HEK293 (cell line): ENCODE data around the gene LDLRAD2.

ENCODE experiments used
- CTCF ChIA-PET: fragments of 350-600 bp; formaldehyde crosslinking; extraction: SDS; loops from one replicate; lab custom pipeline; 2021; ENCODE audit warnings: antibody characterized with exemption; lab: Yijun Ruan, JAX
- POLR2A ChIA-PET: fragments of 300-600 bp; formaldehyde crosslinking; extraction: SDS; loops from one replicate; lab custom pipeline; 2020; ENCODE audit warnings: antibody characterized with exemption, inconsistent platforms; lab: Yijun Ruan, JAX
- H3K27ac ChIP-seq: fragments of 200-500 bp; sonication (Bioruptor generic); 2 replicates; pipeline ENCODE4 v1.5.1; 2014; ENCODE audit warnings: low read depth, low read length, control low read depth, inconsistent platforms; ENCODE audit errors: extremely low read depth
- H3K36me3 ChIP-seq, 2 experiments: fragments of 200-500 bp in 1 of 2; sonication (Bioruptor generic) in 1 of 2; 1 replicate in 1 of 2; 2 replicates in 1 of 2; pipeline ENCODE4 v1.5.1; 2014 to 2017; ENCODE audit warnings: inconsistent platforms in 2 of 2, low read length in 2 of 2; ENCODE audit not compliant: control insufficient read depth in 2 of 2, insufficient read depth in 1 of 2
- H3K4me1 ChIP-seq: fragments of 200-500 bp; sonication (Bioruptor generic); 2 replicates; pipeline ENCODE4 v1.5.1; 2014; ENCODE audit warnings: mild to moderate bottlenecking, low read length, inconsistent platforms; ENCODE audit not compliant: control insufficient read depth, insufficient read depth
- H3K4me3 ChIP-seq: 2 replicates; pipeline ENCODE4 v1.5.1; 2011; ENCODE audit warnings: low read depth, mild to moderate bottlenecking, control low read depth, low read length, moderate library complexity
- H3K9me3 ChIP-seq: fragments of 200-500 bp; sonication (Bioruptor generic); 2 replicates; pipeline ENCODE4 v1.5.1; 2014; ENCODE audit warnings: low read depth, low read length, inconsistent platforms; ENCODE audit not compliant: control insufficient read depth, insufficient read depth
- HIC1 ChIP-seq: fragments of 450-650 bp; formaldehyde crosslinking; IDR thresholded peaks from 2 replicates; pipeline ENCODE4 v1.5.1; 2016; ENCODE audit warnings: missing biosample characterization, missing genetic modification characterization
- INSM2 ChIP-seq: fragments of 450-650 bp; formaldehyde crosslinking; IDR thresholded peaks from 2 replicates; pipeline ENCODE4 v1.5.1; 2016; ENCODE audit warnings: missing biosample characterization, missing genetic modification characterization
- MZF1 ChIP-seq: fragments of 450-650 bp; formaldehyde crosslinking; IDR thresholded peaks from 2 replicates; pipeline ENCODE4 v1.5.1; 2017; ENCODE audit warnings: missing biosample characterization, missing genetic modification characterization, borderline replicate concordance
- RBAK ChIP-seq: fragments of 450-650 bp; formaldehyde crosslinking; IDR thresholded peaks from 2 replicates; pipeline ENCODE4 v1.5.1; 2016; ENCODE audit warnings: missing biosample characterization, missing genetic modification characterization
- SCRT1 ChIP-seq: fragments of 450-650 bp; formaldehyde crosslinking; IDR thresholded peaks from 2 replicates; pipeline ENCODE4 v1.5.1; 2016; ENCODE audit warnings: missing biosample characterization, missing genetic modification characterization, borderline replicate concordance
- SCRT2 ChIP-seq: fragments of 450-650 bp; formaldehyde crosslinking; IDR thresholded peaks from 2 replicates; pipeline ENCODE4 v1.5.1; 2016; ENCODE audit warnings: missing biosample characterization, missing genetic modification characterization
- TRIM28 ChIP-seq: IDR thresholded peaks from 2 replicates; pipeline ENCODE4 v1.6.1; 2011; ENCODE audit warnings: low read length, control low read depth, borderline replicate concordance
- ZIC2 ChIP-seq: fragments of 450-650 bp; formaldehyde crosslinking; IDR thresholded peaks from 2 replicates; pipeline ENCODE4 v1.5.1; 2016; ENCODE audit warnings: missing biosample characterization, missing genetic modification characterization
- ZNF132 ChIP-seq: fragments of 450-650 bp; formaldehyde crosslinking; IDR thresholded peaks from 2 replicates; pipeline ENCODE4 v1.5.1; 2017; ENCODE audit warnings: missing biosample characterization, missing genetic modification characterization, borderline replicate concordance
- ZNF169 ChIP-seq: fragments of 450-650 bp; formaldehyde crosslinking; IDR thresholded peaks from 2 replicates; pipeline ENCODE4 v1.5.1; 2016; ENCODE audit warnings: missing biosample characterization, missing genetic modification characterization
- ZNF24 ChIP-seq: fragments of 450-650 bp; formaldehyde crosslinking; IDR thresholded peaks from 2 replicates; pipeline ENCODE4 v1.5.1; 2016; ENCODE audit warnings: missing biosample characterization, missing genetic modification characterization
- ZNF366 ChIP-seq: fragments of 450-650 bp; formaldehyde crosslinking; conservative IDR thresholded peaks from 2 replicates; pipeline ENCODE4 v1.5.1; 2016; ENCODE audit warnings: missing biosample characterization, missing genetic modification characterization
- TF ChIP-seq, protein P1 (sequence below): fragments of 450-650 bp; formaldehyde crosslinking; IDR thresholded peaks from 2 replicates; pipeline ENCODE4 v1.5.1; 2016; ENCODE audit warnings: missing biosample characterization, missing genetic modification characterization

Gene LDLRAD2

DNA sequence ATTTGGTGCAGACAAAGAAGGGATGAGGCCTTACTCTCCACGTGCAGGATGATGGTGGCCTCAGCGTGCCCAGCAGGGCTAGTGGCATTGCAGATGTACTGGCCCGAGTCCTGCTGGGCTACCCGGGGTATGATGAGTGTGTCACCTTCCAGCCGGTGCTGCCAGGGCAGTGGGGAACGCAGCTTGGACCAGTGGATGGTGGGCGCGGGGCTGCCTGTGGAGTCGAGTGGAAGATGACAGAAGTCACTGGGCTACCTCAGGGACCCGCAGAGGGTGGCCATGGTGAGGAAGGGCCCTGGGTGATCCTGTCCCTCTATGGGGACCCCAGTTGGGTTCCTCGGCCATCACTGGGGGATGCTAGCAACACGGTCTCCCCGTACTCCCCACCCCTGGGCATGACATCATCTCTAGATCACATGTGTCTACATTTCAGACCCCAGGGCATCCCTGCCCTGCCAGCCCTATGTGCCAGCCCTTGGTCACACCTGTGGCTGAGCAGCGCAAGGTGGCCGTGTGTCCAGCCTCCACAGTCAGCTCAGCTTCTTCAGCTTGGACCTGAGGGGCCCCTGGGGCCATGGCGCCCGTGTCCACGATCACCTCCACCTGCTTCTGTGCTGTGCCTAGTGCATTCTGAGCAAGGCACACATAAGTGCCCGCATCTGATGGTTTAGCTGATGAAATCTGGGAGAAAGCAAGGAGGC is 27.4 kb downstream of the LDLRAD2 start:
- no peaks in the 10 kb centered on the region for H3K4me1 ChIP-seq
- H3K36me3 ChIP-seq, result peaks cover 0 to 62% of the 10 kb centered on the region in 2 experiments; a peak in 2 of 3 replicates
- no peak overlapping the region for H3K27ac ChIP-seq
- POLR2A ChIA-PET, result no interaction called here
- no peaks in the 10 kb centered on the region for H3K9me3 ChIP-seq
- TF ChIP-seq RBAK (tag by site-specific recombination) (no peak), SCRT1 (tag by site-specific recombination) (peak; percentile 49; the same call in 1 of the 2 replicates), ZNF132 (no peak), ZIC2 (peak; percentile 38; the same call in 1 of the 2 replicates), HIC1 (tag by site-specific recombination) (no peak), ZNF24 (tag by site-specific recombination) (no peak), ZNF169 (tag by site-specific recombination) (no peak), INSM2 (tag by site-specific recombination) (no peak), TRIM28 (no peak), SCRT2 (tag by site-specific recombination) (peak; percentile 69)
- TF ChIP-seq, protein P1, sequence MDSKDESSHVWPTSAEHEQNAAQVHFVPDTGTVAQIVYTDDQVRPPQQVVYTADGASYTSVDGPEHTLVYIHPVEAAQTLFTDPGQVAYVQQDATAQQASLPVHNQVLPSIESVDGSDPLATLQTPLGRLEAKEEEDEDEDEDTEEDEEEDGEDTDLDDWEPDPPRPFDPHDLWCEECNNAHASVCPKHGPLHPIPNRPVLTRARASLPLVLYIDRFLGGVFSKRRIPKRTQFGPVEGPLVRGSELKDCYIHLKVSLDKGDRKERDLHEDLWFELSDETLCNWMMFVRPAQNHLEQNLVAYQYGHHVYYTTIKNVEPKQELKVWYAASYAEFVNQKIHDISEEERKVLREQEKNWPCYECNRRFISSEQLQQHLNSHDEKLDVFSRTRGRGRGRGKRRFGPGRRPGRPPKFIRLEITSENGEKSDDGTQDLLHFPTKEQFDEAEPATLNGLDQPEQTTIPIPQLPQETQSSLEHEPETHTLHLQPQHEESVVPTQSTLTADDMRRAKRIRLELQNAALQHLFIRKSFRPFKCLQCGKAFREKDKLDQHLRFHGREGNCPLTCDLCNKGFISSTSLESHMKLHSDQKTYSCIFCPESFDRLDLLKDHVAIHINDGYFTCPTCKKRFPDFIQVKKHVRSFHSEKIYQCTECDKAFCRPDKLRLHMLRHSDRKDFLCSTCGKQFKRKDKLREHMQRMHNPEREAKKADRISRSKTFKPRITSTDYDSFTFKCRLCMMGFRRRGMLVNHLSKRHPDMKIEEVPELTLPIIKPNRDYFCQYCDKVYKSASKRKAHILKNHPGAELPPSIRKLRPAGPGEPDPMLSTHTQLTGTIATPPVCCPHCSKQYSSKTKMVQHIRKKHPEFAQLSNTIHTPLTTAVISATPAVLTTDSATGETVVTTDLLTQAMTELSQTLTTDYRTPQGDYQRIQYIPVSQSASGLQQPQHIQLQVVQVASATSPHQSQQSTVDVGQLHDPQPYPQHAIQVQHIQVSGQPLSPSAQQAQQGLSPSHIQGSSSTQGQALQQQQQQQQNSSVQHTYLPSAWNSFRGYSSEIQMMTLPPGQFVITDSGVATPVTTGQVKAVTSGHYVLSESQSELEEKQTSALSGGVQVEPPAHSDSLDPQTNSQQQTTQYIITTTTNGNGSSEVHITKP (tag by site-specific recombination), result no peak
- H3K4me3 ChIP-seq, result no peak overlapping the region
- CTCF ChIA-PET, result interaction anchor here (0.6 kb wide), 1 partner anchor 23 kb away, joined by 4 read pairs; no protein-coding TSS in a partner anchor

GRCh38 chr1:21840981-21841380 is 28.9 kb downstream of the LDLRAD2 start:
- H3K4me1 ChIP-seq, result no peaks in the 10 kb centered on the region
- POLR2A ChIA-PET, result no interaction called here
- CTCF ChIA-PET, result interaction anchor here (0.7 kb wide), 1 partner anchor 80 kb away, joined by 3 read pairs; no protein-coding TSS in a partner anchor
- H3K9me3 ChIP-seq, result no peaks in the 10 kb centered on the region
- peaks cover 0 to 59% of the 10 kb centered on the region in 2 experiments; a peak in 2 of 3 replicates for H3K36me3 ChIP-seq
- no peak overlapping the region for H3K27ac ChIP-seq
- peak; percentile 4; the same call in 1 of the 2 replicates for TF ChIP-seq ZNF366 (tag by site-specific recombination)
- TF ChIP-seq MZF1 (tag by site-specific recombination), result no peak
- H3K4me3 ChIP-seq, result no peak overlapping the region
